NCI-H748 (cell line): ENCODE data around the gene FOXN3.

Experiments
- DNase-seq: peaks from one replicate; lab custom pipeline; 2025; ENCODE audit not compliant: unreplicated experiment; lab: John Stamatoyannopoulos, UW

FOXN3 gene

DNA sequence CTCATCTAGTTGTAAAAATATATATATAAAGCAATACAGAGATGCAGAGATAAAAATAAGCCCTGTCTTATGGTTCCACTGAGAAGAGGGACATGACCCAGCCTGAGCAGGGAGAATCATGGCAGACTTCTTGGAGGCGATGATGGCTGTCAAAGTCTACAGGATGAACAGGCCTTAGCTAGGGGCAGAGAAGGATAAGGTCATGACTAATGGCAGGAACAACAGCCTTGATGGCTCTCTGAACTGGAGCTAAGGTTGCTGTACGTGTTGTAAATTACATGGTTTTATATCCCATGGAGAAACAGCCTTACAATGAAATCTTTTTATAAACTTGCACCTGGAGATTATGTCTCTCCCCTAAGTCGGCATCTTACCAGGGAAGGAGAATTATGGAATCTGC, 32.4 kb downstream of the FOXN3 start:
- no peak for DNase-seq

DNA sequence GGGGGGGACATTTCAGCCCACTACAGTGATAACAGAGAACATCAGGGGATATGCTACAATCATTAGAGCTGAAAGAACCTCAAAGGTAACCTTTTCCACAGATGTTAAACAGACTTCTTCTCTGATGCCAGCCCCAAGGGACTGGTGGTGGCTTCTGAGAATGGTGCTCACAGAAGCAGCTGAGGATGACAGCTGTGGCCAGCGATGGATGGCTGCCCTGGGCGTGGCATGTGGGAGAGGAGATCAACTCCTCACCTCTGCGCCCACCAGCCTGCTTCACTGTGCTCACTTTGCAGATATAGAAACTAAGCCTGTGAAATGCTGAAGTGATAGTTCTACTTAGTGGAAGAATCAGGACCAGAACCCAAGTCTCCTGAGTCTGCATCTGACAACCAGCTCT, 33.0 kb downstream of the FOXN3 start:
- no peak for DNase-seq

DNA sequence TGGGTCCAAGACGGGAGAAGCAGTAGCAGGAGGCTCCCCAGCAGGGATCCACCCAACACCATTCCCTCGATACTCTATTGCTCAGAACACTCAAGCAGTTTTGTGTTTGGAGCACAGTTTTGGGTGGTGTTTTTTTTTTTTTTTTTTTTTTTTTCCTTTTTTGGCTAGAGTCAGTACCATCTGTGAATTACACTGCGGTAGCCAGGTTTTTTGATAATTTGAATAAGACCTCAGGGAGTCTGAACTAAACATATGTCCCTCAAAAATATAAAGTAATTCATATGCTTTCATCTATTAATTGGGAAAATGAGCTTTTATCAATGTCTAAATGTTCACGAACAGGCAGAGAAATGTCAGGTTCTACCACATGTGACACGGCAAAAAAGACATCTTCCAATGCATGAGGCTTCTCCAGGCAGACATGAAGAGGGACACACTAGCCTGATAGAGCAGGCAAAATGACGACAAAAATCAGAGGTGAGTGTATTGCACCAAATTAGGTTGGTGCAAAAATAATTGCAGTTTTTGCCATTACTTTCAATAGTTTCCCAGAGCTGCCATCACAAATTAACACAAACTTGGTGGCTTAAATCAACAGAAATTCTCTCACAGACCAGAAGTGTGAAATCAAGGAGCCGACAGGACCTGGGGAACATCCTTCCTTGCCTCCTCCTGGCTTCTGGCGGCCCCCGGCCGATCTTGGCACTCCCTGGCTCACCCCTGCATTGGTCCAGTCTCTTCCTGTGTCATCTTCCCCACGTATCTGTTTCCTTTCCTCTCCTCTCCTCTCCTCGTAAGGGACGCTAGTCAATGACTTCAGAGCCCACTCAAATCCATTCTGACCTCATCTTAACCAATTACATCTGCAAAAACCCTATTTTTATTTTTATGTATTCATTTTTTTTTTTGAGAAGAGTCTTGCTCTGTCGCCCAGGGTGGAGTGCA, 33.9 kb downstream of the FOXN3 start:
- DNase-seq: no peak

DNA sequence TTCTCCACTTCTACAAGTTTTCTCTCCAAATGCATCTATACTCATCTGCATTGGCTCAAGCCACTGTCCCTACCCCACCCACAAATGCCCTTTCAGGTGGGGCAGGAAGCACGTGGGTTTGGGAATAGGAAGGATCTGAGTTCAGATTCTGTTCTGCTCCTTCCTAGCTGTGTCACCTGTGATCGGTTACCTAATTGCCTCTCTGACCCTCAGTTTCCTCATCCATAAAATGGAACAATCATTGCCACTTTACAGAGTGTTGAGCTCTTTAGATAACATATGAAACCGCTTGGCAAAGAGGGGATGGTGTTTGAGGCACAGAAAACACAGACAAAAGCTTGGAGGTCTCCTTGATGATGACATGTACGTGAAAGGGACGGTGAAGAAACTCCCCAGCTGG, 34.5 kb downstream of the FOXN3 start:
- DNase-seq: no peak

DNA sequence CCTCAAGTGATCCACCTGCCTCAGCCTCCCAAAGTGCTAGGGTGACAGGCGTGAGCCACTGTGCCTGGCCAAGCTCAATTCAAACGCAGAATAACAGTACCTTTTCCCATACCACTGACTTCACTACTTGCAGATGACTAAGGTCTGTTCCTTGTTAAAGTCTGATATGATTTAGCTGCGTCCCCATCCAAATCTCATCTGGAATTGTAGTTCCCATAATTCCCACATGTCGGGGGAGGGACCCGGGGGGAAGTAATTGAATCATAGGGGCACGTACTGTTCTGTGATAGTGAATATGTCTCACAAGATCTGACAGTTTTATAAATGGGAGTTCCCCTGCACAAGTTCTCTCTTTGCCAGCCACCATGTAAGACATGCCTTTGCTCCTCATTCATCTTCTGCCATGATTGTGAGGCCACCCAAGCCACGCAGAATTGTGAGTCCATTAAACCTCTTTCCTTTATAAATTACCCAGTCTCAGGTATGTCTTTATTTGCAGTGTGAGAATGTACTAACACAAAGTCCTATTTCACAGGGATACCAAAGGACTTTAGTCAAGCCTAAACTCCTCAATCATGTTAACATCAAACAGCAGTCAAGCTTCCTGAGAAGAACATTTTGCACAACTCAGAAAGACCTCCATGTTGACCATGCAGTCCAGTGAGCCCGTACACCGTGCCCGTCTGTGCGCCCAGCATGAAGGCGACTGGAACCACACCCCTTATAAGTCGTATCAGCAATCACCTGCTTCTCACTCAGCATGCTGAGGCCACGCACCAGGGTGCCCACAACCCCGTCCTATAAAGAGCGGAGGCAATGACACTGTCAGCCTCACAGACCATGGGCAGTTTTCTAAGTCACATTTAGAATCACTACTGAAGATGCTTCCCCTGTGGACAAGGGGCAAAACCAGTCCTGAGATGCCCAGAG, 36.9 kb downstream of the FOXN3 start:
- DNase-seq: no peak

DNA sequence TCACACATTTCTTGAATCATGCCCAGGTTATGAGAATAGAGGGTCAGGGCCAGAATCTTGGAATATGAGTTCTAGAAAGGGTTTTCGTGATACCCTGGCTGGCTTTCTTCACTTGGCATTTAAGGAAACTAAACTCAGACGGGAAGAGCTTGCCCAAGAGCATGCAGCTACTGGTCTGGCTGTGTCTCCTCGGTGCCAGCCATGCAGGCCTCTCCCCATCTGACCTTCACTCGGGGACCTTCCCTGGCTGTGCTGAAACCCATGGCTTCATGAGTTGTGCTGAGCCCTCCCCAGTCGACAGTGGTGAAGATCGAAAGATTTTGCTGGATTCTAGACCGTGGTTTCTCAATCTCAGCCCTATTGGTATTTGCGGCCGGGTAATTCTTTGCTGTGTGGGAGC, 38.0 kb downstream of the FOXN3 start:
- no peak for DNase-seq

DNA sequence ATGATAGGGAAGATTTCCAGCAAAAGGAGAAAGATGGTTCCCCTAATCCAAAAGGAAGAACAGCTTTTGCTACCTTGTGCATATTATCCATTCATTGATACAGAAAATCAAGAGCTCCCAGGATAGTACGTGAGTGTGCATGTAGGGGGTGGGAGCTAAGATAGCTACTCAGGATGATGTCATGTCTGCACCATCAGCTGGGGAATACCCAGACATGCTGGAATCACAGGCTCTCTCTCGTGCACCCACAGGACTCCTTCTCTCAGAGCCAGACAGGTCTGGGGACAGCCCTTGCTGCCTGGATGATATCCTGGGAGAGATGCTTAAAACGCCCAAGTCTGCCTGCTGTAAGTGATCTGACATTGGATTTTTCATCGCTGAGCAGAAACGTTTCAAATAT, 38.9 kb downstream of the FOXN3 start:
- no peak for DNase-seq

DNA sequence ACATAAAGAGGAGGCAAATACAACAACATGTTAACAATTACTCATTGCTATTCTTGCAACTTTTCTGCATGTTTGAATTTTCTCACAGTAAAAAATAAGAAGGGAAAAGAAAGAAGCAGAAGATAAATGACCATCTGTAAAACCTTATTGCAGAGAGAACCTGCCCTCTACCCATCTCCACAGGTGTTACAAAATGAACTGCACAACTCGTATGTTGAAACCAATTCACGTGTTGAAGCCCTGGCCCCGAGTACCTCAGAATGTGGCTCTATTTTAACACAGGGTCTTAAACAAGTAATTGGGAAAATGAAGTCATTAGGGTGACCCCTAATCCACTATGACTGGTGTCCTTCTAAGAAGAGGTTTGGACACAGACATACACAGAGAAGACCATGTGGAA, 39.5 kb downstream of the FOXN3 start:
- no peak for DNase-seq

DNA sequence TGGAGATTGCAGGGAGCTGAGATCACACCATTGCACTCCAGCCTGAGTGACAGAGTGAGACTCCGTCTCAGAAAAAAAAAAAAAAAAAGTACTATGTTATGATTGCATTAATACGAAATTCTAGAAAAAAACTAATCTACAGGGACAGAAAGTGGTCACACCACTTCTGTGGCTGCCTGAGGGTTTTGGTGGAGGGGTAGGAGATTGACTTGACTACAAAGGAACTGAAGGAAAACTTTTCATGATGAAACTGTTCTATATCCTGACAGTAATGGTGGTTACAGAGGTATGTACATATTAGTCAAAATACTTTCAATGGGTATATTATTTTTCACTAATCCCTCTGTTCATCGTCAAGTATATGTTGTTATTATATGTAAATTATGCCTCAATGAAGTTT, 42.1 kb downstream of the FOXN3 start:
- no peak for DNase-seq

DNA sequence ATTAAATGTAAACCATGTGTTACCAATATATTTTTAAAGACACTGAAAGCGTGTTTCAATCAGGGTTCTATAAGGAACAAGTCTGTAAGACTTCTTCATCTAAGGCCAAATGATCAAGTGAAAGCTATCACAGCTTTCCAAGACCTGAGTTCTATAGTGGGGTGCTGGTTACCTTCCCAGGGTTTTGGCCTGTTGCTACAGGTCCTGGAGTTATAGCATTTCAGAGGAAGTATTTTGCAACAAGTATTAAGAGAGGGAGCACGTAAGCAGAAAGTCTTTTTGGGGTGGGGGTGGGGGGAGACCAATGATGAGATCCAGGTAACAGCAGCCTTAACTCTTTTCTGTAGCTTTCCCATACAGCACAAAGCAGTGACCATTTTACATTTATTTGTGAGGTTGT, 43.8 kb downstream of the FOXN3 start:
- DNase-seq: no peak

DNA sequence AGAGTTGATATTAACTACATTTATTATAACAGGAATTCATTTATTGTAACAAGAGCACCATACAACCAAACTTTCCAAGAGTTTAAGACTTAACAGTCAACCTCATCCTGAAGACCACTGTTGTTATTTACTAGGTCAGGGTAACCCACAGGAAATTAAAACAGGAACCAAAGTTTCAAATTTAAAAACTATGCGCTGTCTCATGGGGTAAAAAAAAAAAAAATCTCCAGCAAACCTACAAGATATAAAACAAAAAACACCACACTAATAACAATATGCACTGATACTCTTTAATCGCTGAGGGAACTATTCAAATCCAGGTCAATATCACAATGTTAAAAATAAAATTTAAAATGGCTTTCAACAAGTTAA, 44.5 kb downstream of the FOXN3 start:
- no peak for DNase-seq

DNA sequence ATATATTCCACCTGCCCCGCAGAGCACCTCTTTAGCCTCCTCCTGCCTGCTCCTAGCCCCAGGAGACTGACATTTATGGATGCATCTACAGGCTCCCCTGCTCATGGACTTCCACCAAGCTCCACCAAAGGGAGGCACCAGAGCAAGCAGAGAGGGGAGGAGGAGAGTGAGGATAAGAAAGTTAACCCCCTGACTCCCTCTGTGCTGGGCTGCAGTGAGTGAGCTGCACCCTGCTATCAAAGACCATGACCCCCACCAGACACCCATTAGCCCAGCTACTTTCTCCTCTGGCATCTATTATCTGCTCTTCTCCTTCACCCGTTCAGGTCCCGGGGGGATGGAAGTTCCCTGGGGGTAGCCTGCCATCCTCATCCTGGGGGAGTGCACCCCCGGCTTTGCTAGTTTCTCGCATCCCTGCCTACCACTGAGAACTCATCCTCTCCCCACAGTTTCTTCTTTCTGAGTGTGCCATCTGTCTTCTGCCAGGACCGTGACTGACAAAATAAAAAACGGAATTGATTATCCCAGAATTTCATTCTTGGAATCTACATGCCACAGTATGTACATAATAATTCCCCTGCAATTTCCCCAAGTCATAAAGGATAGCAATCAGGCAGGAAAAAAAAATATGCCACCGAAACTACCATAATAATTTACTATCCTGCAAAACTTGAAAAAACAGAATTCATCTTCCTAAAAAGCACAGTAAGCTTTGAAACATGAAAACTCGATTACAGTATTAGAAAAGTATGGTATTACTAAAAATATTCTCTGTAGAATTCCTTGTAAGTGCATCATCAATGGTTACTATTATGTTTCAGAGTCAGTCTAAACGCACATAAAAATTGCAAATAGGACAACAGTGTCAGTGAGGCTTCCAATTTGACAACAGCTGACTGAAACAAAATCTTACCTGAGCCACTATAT, 45.2 kb downstream of the FOXN3 start:
- no peak for DNase-seq

DNA sequence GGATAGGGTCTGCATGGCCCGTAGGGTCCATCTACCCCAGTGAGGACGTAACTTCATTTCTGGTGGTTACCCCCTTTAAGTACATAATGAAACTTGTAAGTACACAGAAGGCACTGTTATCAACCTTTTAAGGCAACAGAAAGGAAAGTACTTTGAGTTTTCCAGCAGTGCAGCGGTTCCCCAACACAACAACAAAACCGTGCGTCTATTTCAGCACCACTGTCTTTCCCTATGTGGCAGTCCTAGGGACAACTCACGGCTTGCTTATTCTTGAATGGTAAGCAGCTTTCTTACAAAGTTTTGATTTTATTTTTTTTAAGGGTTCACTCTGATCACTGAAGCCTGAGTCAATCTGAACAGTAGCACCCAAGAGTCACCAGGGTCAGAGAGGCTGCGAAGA, 46.3 kb downstream of the FOXN3 start:
- no peak for DNase-seq

DNA sequence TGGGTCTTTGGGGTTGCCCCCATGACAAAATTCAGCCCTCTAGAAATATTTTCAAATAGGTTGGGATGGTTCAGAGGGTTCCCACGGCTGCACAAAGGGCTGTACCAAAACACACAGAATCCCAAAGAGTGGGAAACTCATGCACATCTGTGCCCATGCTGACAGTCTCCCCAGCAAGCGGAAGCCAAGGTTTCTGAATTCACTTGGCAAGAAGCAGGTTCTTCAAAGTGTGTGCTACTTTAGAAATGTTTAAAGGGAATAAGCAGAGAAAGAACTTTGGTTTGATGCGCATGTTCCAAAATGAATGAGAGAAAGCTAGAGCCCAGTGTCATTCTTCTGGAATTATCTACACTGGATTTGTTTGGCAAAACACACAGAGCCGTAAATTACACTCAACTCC, 46.7 kb downstream of the FOXN3 start:
- no peak for DNase-seq

DNA sequence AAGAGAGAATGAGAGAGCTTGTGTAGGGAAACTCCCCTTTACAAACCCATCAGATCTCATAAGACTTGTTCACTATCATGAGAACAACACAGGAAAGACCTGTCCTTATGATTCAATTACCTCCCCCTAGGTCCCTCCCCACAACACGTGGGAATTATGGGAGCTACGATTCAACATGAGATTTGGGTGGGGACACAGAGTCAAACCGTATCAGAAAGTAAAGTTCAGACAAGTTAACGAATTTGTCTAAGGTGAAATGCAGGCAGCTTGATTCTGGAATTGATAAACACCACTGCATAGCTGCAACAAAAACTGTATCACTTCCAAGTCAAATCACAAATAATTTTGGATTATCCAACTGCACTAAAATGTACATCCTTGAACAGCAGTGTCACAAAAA, 47.4 kb downstream of the FOXN3 start:
- DNase-seq: no peak

DNA sequence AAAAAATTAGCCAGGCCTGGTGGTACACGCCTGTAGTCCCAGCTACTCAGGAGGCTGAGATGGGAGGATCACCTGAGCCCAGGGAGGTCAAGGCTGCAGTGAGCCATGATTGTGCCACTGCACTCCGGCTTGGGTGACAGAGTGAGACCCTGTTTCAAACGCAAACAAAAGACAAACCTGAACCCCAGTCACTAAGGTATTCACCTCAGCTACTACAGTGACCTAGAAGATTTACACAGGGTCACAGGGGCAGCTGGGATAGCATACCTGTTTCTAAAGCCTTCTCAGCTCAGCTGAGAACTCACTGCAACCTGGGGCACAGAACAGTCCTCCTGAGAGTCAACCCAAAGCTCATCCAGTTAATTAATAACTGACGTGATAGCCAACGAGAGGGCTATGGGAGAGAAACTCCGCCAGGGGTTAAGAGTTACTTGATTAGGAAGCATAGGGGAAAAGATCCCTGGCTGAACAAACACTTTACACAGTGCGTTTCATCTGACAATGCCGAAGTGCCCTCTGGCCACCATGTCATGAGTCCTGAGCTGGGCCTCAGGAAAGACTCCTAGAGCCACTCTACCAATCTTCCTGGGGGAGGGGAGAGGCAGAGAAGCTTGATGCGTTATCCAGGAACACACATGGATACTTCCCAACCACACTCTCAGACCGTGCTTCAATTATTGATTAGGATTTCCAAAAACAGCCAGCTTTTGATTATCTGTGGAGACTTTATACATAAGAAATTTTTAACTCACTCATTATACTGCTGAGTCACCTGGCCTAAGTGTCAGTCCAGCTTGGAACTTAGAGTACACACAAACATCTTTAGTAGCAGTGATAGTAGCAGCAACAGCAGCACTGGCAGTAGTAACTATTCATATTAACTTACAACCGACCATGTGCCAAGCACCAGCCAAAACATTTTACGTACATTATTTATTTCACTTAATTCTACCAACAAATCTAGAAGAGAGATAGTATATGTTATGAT, 48.2 kb downstream of the FOXN3 start:
- no peak for DNase-seq

DNA sequence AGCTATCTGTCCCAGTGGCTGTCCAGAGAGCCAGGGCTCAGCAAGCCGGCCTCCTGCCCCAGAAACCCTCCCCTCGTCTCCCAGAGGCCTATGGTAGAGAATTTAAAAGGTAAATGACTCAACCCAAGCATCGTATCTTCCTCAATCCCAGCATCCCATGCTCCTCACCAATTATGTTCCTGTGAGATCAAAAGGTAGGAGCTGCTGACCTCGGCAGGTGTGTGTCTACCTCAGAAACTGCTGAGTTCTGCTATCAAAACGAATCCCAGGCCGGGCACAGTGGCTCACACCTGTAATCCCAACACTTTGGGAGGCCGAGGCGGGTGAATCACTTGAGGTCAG, 49.3 kb downstream of the FOXN3 start:
- DNase-seq: no peak

DNA sequence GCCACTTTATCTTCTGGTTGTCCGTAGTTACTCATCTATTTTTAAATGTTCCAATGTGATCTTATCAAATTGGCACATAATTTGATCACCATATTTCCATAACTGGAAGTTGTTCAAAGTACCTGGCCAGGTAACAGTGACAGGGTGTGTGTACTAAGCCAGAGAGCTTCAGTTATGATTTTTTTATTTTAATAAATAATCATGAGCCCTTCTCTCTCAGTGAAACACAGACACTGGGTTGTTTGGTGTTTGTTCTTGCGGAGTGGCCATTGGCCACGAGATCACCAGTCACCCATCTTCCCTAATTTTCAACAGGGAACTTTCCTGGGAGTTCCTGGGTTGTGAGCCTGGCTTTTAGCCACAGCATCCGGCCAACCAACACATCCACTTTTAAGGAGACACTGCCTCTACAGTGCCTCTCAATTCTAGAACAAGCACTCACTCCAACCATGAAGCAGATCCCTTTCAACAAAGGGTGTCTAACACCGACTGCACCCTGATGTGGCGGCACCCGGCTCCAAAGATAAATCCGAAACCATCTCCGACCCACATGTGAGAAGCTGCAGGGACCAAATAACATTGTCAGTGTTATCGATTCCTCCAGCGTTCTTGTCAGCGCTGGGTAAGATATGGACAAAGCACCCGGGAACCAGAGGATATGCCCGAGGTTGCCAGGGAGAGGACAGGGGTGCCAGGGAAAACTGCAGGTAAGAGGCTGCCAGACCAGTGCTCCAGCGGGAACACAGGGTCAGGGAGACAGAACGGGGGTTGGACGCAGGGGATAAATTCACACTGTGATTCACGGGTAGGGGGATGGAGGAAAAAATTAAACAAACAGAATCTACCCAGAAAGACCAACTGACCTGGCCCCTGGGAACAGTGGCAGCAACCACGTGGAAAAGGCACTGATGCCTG, 49.9 kb downstream of the FOXN3 start:
- no peak for DNase-seq
